Inflammatory macrophage (primary cell): ENCODE data around the gene EBNA1BP2.
A peak's percentile ranks its signal among the peaks of the same experiment; 100 is the strongest.
"Not testable (repeated sequence)": the region's sequence is repeated elsewhere in the genome, so short reads cannot be mapped to it uniquely, and the experiment has no call there.

Source experiments
- DNase-seq, 2 donors: peaks; one replicate each; pipeline ENCODE4 v3.0.0-alpha.2; 2020 to 2022

EBNA1BP2 gene

GRCh38 chr1:43171312-43171875 is 696 bp downstream of the EBNA1BP2 start:
- no peak for DNase-seq

DNA sequence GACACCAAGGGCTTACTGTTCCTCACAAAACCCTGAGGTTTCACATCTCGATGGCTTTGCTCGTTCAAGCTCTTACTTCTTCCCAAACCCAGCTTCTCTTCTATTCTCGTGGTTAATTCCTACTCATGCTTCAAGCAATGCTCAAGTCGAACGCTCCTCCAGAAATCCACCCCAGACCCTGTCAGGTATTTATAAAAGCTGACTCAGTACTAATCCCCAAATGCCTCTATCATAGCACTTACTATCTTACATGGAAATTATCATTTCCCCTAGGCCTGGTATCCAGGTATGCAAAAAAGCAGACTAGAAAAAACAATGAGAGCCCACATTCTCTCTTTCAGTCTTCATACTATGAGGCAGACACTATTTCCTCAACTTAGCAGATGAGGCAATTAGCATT is 6.3 kb downstream of the EBNA1BP2 start:
- no peak for DNase-seq

DNA sequence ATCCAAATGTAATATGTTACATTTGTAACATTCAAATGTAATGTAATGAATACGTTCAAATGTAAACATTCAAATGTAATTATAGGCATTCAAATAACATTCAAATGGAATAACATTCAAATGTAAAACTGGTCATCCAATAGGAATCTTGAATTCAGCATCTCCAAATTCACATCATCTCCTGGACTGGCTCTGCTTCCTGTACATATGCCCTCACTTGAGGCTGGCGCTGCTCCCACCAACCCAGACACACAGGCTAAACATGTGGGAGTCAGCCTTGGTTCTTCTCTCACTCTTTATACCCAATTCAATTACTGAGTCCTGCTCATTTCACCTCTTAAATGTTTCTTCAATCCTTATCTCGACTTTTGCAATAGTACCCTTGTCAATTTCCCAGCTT is 6.9 kb downstream of the EBNA1BP2 start:
- no peak for DNase-seq

- no peak for DNase-seq
Observed at GRCh38 chr1:43156026-43156425, 16.1 kb downstream of the EBNA1BP2 start.

GRCh38 chr1:43153443-43153842 is 18.6 kb downstream of the EBNA1BP2 start:
- no peak for DNase-seq

DNA sequence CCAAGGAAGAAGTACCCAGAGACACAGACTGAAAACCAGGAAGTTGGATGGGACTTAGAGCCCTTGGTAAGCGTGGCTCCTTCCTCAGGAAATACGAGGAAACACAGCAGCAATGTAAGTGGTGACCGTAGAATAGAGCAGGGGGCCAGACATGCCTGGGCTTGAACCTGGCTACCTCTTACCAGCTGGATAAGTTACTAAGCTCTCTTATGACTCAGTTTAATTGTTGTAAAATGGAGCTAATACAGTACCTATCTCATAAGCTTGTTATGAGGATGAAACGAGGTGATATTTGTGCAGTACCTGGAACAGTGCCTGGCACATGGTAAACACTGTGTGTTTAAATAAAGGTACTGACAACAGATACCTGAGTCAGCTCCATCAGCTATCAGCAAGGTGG is 19.2 kb downstream of the EBNA1BP2 start:
- peak in 1 of 2 donors; percentile 18 for DNase-seq

DNA sequence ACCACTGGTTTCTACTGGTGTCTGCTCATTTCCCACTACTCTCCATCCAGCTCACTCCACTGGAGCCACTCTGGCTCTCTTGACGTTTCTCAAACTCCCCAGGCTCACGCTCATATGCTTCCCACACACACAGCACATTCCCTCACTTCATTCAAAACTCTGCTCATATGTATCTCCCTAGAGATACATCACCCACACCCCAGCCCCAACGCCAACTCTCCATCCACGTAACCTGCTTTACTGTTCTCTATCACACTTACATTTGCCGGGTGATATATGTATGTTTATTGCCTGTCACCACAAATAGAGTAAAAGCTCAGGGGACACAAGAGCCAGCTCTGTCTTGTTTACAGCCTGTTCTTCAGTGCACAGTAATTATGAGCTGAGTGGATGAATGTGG is 22.2 kb downstream of the EBNA1BP2 start:
- DNase-seq, result no peak

GRCh38 chr1:43147625-43148327 is 24.3 kb downstream of the EBNA1BP2 start:
- no peak for DNase-seq

GRCh38 chr1:43144237-43144636 is 27.9 kb downstream of the EBNA1BP2 start:
- DNase-seq, result no peak

DNA sequence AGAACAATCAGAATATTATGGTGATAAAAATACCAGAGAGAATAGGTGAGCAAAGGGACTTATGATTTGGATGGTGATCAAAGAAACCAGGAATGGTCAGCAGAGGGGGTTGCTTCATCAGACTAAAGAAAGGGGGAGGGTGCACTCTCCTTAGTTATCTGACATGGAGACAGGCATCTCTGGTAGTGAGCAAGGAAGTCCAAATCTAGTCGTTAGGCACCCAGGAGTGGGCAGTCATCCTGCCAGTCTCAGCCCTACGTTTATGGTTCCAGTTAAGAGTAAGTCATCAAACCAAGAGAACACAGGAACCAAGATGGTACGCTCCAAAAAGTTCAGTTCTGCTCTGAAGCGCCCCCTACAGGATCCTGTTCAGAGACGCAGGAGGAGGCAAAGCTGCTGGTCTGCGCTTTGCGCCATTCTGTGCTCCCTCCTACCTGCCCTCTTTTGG is 28.6 kb downstream of the EBNA1BP2 start:
- no peak for DNase-seq

DNA sequence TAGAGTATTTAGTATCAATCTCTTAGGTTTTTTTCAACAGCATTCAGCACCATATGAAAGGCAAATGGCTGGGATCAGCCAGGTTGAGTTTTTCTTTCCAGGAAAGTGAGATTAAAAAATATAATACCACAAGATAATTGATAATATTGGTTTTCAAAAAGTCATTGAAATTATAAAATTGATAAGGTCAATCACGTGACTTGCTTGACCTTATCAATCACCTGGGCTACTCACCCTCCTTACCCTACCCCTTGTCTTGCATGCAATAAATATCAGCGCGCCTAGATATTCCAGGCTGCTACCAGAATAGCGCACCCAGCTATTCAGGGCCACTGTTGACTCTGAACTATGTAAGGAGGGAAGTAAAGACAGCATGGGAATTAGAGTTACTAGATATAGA is 31.5 kb downstream of the EBNA1BP2 start:
- DNase-seq, result no peak

- DNase-seq, result no peak
Observed at GRCh38 chr1:43140010-43140409, 32.1 kb downstream of the EBNA1BP2 start.

DNA sequence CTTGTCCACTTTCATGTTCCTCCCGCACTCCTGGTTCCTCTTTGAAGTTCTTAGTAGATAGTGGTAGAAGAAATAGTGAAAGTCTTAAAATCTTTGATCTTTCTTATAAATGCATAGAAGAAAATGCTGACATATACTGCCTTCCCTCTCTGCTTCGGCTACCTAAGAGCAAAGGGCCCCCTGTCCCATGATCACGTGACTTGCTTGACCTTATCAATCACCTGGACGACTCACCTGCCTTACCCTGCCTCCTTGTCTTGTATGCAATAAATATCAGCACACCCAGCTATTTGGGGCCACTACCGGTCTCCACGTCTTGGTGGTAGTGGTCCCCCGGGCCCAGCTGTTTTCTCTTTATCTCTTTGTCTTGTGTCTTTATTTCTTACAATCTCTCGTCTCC is 32.8 kb downstream of the EBNA1BP2 start:
- DNase-seq, result not testable (repeated sequence)

- DNase-seq, result no peak
Observed at GRCh38 chr1:43137445-43138052, 34.5 kb downstream of the EBNA1BP2 start.

GRCh38 chr1:43135857-43136781 is 36.0 kb downstream of the EBNA1BP2 start:
- no peak for DNase-seq

- DNase-seq, result no peak
Observed at GRCh38 chr1:43134640-43135039, 37.5 kb downstream of the EBNA1BP2 start.

GRCh38 chr1:43134068-43134467 is 38.0 kb downstream of the EBNA1BP2 start:
- no peak for DNase-seq

DNA sequence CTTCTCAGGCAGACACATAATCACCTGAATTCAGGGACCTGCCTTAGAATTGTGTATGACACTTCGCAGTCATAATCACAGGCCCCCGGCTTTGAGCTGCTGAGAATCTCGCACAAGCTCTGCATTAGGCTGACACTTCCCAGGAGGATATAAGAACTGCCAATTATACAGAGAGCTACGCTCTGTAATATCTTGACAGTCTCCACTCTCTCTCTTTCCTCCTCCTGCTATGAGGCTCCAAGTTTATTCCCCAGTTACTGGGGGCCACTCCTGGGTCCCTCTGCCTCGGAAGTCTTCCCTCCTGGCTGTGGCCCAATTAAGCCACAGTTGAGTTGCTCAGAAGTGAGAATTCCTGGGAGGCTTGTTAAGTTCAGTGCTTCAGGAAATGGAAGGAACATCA is 42.7 kb downstream of the EBNA1BP2 start:
- DNase-seq, result no peak

DNA sequence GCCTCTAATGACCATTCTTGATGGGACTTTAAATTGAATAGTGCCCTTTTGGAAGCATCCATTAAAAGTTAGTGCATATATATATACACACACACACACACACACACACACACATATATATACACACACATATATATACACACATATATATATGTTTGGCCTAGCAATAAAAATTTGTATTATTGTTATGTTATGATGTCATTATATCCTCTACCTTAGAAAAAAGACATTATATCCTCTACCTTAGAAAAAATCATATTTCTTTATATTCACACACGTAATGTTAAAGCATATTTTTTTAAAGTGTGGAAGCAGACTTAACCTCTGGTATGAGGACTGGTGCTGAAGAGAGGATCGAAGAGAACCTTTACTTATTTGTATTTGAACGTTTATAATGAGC is 43.3 kb downstream of the EBNA1BP2 start:
- no peak for DNase-seq

DNA sequence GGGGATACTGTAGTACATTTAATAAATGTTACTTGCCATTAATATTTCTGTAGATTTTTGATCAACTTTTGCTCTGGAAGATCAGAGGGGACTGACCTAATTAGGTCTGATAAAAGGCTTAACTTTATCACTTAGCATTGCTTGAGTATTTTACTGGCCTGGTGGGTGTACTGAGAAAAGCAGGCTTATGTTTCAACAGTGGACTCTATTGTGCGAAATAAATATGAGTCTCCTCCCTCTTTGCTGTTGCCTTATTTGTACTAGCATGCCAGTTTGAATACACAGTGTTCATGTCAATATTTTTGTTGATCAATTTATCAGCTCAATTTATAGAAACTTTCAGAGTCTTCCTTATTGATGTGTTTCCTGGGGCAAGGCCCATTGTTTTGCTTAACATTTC is 49.1 kb downstream of the EBNA1BP2 start:
- no peak for DNase-seq

DNA sequence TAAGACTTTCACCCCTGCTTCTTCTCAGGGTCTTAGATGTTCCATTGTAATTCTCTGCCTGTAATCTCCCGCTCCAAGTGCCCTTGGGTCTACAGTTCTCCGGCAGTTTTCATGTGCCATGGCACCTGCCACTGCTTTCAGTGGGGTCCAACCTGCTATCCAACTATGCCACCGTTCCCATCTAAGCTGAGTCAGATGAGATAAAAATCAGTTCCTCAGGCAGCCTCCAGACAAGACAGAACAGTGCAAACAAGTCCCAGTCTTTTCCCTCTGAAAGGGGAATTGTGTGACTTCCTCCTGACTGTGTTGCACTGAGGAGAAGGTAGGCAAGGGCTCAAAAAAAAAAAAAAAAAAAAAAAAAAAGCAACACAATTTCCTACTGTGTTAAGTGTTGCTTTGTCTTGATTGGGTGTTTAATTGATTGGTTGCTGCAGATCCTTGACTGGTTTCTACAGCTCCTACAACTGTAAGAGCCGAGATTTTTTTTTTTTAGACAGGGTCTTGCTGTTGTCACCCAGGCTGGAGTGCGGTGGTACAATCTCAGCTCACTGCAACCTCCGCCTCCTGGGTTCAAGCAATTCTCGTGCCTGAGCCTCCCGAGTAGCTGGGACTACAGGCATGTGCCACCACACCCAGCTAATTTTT is 50.7 kb downstream of the EBNA1BP2 start:
- DNase-seq, result no peak

GRCh38 chr1:43119928-43120586 is 52.0 kb downstream of the EBNA1BP2 start:
- DNase-seq, result not testable (repeated sequence)
